Measurements from ENCODE around the gene IRF2BPL. TPM values are rescaled to one million over a fixed set of nuclear protein-coding genes. Genes with fewer than 3 reads are reported as not detected.

IRF2BPL gene
- total RNA-seq, 1 donor from 2014 or later = 65.6 TPM

DNA sequence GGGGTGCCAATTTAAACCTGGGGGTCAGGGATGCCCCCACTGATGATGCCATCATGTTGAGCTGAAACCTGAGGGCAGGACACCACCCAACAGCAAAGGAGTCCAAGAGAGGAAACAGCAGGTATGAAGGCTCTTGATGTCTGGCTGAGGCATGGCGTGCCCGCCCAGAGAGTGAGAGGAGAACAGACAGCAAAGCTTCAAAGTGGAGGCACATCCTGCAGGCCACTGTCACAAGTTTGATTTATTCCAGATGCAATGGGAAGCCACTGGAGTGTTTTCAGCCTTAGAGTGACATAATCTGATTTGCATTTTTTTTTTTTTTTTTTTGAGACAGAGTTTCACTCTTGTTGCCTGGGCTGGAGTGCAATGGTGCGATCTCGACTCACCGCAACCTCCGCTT, 34.8 kb downstream of the IRF2BPL start:
- no peak for DNase-seq (ENCODE audit: low read depth)
- TF ChIP-seq, protein P1, sequence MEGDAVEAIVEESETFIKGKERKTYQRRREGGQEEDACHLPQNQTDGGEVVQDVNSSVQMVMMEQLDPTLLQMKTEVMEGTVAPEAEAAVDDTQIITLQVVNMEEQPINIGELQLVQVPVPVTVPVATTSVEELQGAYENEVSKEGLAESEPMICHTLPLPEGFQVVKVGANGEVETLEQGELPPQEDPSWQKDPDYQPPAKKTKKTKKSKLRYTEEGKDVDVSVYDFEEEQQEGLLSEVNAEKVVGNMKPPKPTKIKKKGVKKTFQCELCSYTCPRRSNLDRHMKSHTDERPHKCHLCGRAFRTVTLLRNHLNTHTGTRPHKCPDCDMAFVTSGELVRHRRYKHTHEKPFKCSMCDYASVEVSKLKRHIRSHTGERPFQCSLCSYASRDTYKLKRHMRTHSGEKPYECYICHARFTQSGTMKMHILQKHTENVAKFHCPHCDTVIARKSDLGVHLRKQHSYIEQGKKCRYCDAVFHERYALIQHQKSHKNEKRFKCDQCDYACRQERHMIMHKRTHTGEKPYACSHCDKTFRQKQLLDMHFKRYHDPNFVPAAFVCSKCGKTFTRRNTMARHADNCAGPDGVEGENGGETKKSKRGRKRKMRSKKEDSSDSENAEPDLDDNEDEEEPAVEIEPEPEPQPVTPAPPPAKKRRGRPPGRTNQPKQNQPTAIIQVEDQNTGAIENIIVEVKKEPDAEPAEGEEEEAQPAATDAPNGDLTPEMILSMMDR (conservative IDR thresholded peaks at IDR 0.05; ENCODE audit: low read depth, low read length) = no peak
- no peak overlapping the region for H3K4me3 ChIP-seq (ENCODE audit: low read depth, low read length)

DNA sequence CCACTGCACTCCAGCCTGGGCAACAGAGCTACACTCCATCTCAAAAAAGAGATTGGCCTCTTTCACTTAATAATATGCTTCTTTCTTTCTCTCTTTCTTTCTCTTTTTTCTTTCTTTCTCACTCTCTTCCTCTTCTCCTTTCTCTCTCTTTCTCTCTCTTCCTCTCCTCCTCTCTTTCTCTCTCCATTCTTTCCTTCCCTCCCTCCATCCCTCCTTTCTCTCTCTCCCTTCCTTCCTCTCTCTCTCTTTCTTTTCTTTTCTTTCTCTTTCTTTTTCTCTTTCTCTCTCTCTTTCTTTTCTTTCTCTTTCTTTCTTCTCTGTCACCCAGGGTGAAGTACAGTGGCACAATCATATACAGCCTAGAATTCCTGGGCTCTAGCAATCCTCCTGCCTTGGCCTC, 38.4 kb downstream of the IRF2BPL start:
- no peak overlapping the region for H3K4me3 ChIP-seq (ENCODE audit: low read depth, low read length)
- no peak for DNase-seq (ENCODE audit: low read depth)
- TF ChIP-seq, protein P1 (conservative IDR thresholded peaks at IDR 0.05; ENCODE audit: low read depth, low read length) = no peak

DNA sequence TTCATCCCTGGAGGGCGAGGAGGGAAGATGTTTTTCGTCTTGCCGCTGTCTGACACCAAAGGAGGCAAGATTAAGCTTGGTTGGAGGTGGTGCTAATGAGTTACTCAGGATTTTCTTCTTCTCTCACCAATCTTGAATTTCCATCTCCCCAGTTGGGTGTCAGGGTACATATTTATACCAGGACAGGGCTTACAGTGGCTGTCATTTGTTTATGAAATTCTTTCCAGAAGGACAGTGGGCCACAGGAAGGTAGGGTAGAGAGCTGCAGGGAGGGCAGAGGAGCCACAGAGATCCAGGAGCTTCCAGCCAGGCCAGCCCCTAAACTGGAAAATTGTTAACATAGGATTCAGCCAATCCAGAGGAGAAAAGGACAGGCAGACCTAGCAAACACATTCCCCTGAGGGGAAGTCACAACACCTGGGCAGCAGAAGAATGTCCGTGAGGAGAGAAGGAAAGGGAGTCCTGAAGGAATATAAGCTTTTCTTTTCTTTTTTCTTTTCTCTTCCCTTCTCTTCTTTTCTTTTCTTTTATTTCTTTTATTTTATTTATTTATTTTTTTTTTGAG, 40.5 kb downstream of the IRF2BPL start:
- H3K4me3 ChIP-seq (ENCODE audit: low read depth, low read length) = no peak overlapping the region
- DNase-seq (ENCODE audit: low read depth) = no peak
- TF ChIP-seq, protein P1 (conservative IDR thresholded peaks at IDR 0.05; ENCODE audit: low read depth, low read length) = no peak

DNA sequence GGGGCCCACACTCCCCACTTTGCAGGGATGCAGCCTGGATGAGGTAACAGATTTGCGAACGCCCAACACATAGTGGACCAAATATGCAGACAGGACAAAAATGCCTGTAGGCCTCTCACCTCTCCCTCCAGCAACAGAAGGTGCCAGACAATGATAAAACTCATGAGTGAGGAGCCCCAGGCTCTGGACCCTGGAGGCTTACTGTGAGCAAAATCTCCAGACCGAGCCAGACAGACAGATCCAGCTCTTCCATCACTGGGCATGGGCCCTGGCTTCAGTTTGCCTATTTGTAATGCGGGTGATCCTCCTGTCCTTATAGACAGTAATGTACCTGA, 42.3 kb downstream of the IRF2BPL start:
- TF ChIP-seq, protein P1 (conservative IDR thresholded peaks at IDR 0.05; ENCODE audit: low read depth, low read length) = no peak
- no peak for DNase-seq (ENCODE audit: low read depth)
- H3K4me3 ChIP-seq (ENCODE audit: low read depth, low read length) = no peak overlapping the region

DNA sequence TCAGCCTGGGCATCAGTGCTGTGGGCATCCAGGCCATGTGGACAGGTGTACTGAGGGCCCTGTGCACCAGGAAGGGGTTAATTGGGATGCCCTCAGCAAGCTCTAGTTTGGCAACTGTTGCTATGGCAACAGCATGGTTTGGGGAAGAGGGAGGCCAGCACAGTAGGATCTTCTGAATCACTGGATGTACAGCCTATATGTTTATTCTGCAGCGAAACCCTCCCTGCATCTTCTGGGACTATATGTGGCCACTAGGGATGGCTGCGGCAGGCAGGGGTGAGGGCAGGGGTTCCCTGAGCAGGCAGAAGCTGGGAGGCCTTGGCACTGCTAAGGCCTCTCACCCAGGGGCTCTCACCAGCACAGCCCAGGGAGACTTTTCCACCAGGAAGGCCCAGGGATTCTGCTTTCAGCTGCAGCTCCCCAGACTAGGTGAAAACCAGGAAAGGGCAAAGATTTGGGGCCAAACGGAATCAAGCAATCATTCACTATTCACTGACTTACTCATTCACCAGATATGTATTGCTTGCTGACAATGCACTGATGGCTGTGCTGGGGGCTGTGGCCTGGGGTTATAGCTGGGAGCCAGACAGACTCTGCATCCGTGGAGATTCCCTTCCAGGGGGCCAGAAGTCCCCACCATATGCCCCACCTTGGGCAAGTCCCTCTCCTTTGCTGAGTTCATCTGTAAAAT, 42.8 kb downstream of the IRF2BPL start:
- TF ChIP-seq, protein P1 (conservative IDR thresholded peaks at IDR 0.05; ENCODE audit: low read depth, low read length) = no peak
- no peak overlapping the region for H3K4me3 ChIP-seq (ENCODE audit: low read depth, low read length)
- DNase-seq (ENCODE audit: low read depth) = no peak

DNA sequence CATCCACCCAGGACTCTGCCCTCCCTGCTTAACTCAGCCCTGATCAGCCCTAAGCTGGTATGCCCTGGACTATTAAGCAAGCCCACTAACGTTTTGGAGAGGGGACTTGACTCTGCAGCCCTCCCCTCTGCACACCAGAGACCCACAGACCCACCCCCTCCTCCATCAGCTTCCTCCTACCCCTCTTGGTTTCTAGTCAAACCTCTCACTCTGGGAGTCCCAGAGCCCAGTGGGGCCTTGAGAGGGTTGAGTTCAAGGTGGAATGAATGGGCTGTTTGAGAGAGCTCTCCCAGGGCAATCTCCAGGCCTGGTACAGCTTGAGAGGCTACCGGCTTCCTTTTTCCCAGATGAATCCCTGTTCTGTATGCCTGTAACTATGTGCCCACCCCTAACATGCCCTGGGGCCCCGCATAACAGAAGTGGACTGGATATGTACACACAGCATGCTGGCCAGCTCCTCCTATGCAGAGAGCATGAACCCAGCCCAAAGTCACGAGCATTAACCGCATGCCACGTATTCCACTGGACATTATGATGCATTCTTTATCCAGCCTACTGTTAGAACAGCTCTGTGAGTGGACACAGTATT, 43.6 kb downstream of the IRF2BPL start:
- TF ChIP-seq, protein P1 (conservative IDR thresholded peaks at IDR 0.05; ENCODE audit: low read depth, low read length) = no peak
- no peak overlapping the region for H3K4me3 ChIP-seq (ENCODE audit: low read depth, low read length)
- DNase-seq (ENCODE audit: low read depth) = no peak

DNA sequence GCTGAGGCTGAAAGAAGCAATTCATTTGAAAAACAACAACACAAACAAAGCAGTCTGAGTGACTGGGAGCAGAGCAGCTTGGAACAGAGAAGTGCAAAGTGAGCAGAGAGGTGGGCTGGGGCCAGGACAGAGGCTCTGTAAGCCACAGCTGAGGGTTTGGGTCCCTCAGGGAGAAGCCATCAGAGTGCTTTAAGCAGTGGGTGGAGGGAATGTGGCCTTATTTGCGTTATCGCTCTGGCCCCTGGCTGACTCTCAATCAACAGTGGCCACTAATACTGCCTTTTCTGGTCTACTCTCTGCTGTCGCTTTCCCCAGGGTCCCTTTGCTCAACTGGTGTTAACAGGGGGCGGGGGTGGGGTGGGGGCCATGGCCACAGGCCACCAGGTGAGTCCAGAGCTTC, 44.2 kb downstream of the IRF2BPL start:
- no peak for DNase-seq (ENCODE audit: low read depth)
- H3K4me3 ChIP-seq (ENCODE audit: low read depth, low read length) = no peak overlapping the region
- TF ChIP-seq, protein P1 (conservative IDR thresholded peaks at IDR 0.05; ENCODE audit: low read depth, low read length) = no peak

All from epithelial cell of proximal tubule (primary cell).